ENCODE data around the gene COLEC12. TPM values are rescaled to one million over a fixed set of nuclear protein-coding genes. Genes with fewer than 3 reads are reported as not detected.
A peak's percentile ranks its signal among the peaks of the same experiment; 100 is the strongest.

COLEC12 gene
- 58.1 TPM for total RNA-seq

- no peak for DNase-seq
Observed at GRCh38 chr18:500632-501405, at the start of gene COLEC12. Gene COLEC12 (minus strand): TSS chr18:500701. CDS start chr18:500514, 187 bp downstream.

DNA sequence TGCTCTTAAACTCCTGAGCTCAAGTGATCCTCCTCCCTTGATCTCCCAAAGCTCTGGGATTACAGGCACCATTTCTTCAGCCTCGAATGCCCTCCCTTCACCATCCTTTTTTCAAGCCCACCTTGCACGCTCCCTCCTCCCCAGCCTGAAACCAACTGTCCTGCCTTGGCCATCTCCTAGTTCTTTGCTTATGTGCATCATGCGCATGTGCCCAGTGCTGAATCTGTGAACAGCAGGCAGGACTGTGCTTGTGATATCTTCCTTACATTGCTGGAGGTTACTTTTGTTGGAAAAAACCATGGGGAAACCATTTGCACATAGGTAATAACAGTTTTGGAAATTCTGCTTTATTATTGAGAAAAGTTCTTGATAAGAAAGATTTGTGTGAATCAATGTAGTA lies 49.5 kb upstream of the COLEC12 start:
- DNase-seq, result no peak

DNA sequence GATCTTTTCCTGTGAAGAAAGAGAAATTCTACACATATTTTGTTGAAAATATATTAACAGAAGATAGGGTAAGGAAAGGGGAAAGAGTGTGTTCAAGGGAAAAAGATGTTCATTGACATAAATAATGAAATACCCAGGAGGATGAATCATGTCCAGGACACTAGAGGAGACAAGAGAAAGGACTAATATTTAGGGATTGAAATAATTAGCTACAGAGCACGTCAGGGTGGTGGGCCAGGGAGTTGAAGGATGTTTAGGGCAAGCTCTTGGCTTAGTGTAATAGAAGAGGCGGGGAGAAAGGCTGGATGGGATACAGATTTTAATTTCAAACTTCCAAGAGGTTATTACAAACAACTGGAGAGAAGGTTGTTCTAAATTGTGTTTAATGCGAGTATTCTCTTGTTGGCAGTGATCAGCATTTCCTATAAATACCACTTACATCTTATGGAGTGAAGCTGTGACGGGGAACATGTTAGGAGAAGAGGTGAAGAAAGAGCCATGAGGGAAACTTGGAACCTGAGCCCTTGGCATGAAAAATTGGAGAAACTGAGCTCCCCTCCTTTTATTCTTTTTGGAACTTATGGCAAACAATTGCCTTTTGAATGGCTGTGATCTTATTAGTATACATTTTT lies 43.1 kb upstream of the COLEC12 start:
- peak; percentile 89 for DNase-seq

GRCh38 chr18:533995-534601 lies 33.6 kb upstream of the COLEC12 start:
- no peak for DNase-seq

DNA sequence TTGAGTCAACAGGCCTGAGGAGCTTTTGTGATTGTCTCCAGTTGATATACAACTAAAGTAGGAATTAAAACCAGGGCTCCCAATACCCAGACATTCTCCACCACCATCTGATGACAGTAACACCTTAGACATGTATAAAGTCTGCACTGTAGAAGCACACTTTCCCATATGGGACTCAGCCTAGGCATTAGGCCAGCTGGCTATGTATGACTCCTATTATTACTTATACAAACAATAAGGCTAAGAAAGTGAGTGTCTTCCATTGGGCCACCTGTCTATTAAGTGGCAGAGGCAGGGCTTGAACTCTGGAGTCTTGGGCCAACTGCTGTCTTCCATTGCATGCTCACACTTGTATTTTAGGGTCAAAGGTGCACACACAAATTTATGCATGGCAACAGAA lies 32.1 kb upstream of the COLEC12 start:
- DNase-seq, result no peak

GRCh38 chr18:532018-532417 lies 31.5 kb upstream of the COLEC12 start:
- no peak for DNase-seq

DNA sequence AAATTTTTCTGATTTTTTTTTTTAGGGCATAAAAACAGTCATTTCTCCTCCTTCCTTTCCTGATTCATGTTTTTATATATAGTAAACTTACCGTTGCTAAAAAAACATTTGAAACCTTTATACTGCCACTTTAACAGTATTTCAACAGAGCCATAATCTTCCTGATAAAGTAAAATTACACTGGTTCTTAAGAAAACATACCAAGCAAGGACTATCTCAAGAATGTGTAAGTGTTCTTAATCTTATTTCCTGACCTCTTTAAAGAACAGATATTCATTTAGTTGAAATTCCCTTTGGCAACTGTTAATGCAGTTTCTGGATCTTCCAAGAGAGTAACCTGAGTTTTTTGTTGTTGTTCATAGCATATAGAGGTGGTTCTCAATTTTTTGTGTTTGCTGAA lies 26.6 kb upstream of the COLEC12 start:
- no peak for DNase-seq

GRCh38 chr18:526681-527080 lies 26.2 kb upstream of the COLEC12 start:
- DNase-seq, result no peak

DNA sequence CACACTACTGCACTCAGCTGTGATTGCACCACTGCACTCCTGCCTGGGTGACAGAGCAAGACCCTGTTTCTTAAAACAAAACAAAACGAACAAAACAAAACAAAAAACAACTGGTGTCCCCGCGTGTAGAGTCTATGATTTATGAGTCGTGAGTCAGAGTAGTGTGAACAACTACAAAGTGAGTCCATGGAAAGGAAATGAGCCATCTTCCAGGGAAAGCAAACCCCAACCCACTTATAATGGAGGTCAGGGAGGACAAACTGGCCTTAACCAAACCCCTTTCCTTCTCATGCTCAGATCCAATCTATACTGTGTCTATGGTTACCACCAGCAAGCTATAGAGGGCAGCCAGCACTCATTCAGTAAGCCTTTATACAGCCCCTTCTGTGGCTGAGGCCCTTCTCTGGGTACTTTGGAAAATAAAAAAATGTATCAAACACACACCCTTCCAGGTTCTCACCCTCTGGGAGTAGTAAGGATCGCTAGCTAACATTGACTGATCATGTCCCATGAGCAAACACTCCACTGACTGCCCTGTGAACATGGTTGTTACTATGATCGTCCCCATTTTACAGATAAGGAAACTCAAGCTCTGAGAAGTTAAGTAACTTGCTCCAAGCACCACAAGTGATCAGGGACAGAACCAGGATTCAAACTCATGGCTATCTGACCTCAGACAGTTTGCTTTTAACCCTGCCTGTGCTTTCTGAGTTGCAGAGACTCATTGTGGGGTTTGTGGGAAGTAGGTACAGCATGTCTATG lies 24.7 kb upstream of the COLEC12 start:
- no peak for DNase-seq

- DNase-seq, result no peak
Observed at GRCh38 chr18:524466-524865, 24.0 kb upstream of the COLEC12 start.

DNA sequence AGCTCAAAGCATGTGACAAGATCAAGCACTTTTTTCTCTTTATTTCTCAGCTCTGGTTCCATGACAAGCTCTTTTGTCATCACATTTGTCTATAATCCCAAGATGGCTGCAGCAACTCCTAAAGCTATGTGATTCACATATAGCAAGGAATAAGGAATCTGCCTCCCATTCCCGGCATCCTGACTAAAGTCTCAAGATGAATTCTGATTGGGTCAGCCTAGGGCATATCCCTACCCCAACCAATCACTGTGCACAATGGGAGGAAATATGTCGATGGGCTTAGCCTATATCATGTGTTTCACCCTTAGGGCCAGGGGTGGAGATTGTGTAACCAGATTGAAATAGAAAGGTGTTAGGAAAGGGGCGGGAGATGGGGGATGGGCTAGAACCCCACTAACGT lies 23.1 kb upstream of the COLEC12 start:
- DNase-seq, result no peak

DNA sequence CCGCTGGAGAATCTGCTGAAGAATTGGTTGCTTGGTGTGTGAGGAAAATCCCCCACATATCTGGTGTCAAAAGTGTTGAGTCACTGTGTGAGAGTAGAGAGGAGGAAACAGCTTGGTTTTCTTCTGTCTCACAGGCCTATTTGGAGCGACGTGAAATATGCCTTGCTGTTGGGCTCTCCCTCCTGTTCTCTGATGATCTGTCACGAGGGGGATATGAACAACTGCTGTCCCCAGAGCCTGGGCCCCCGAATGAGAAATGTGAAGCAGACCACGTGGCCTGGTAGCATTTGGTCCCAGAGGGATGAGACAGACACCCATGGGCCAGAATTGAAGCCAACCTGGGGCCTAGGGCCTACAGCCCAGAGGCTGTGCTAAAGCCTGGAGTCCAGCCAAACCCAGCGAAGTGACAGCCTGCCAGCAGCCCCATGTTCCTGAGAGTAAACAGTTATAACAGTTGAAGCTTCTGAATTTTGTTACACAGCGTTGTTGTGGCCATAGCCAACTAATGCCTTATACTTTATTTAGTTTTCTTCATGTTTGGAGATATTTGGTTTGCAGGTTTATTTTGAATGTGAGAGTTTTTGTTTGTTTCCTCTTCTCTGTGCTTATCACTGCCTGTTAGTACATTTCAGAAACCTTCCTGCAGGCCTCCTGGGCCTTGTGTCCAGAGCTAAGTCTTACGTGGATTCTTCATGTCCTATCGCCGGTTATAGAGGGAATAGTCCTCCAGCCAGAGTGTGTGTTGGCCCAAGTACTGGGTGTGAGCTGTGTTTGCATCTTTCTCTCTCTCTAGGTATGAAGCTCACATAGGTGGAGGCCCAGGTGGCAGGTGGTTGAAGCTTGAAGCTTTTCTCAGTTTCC lies 18.7 kb upstream of the COLEC12 start:
- DNase-seq, result no peak

GRCh38 chr18:518081-518480 lies 17.6 kb upstream of the COLEC12 start:
- no peak for DNase-seq

- no peak for DNase-seq
Observed at GRCh38 chr18:515838-516237, 15.3 kb upstream of the COLEC12 start.

DNA sequence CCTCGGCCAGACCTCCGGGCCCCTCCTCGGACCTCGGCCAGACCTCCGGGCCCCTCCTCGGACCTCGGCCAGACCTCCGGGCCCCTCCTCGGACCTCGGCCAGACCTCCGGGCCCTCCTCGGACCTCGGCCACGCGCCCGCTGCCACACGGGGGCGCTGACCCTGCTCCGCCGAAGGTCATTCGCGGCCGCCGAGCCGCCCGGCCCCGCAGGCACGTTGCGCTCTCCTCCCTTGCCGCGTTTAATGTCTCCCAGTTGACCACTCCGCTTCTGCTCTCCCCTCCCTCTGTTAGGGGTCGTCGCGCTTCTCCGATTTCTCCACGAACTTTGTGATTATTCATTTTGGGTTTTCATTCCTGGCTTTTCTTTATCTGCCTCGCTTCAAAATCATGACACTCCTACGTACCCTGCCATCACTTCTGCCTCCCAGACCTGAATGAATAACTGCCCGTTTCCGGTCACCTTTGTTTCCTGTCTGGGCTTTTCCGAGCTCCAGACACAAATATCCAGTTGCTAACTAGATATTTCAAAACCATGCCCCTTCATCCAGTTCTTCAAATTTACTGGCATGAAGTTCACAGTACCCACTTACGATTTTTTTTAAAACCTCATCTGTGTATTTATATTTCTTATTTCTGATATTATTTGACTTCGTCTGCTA lies 14.8 kb upstream of the COLEC12 start:
- DNase-seq, result no peak

DNA sequence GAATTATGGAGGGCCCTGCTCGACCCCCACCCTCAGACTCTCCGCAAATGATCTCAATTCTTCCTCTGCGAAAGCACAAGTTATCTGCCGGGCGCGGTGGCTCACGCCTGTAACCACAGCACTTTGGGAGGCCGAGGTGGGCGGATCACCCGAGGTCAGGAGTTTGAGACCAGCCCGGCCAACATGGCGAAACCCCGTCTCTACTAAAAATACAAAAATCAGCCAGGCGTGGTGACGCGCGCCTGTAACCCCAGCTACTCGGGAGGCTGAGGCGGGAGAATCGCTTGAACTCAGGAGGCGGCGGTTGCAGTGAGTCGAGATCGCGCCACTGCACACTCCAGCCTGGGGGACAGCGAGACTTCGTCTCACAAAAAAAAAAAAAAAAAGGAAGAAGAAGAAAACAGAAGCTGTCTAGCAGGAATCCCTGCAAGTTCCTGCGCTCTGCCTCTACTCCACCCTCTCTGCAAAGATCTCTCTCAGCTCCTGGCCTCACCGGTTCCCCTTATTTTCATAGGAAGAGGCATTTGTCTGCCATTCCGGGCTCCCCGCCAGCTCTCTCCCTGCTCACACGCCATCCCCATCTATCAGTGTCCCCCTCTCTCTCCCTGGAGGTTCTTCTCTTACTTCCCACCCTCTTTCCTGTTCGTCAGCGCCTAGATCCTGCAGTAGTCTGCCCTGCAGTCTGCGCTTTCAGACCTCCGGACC lies 13.5 kb upstream of the COLEC12 start:
- DNase-seq, result no peak

DNA sequence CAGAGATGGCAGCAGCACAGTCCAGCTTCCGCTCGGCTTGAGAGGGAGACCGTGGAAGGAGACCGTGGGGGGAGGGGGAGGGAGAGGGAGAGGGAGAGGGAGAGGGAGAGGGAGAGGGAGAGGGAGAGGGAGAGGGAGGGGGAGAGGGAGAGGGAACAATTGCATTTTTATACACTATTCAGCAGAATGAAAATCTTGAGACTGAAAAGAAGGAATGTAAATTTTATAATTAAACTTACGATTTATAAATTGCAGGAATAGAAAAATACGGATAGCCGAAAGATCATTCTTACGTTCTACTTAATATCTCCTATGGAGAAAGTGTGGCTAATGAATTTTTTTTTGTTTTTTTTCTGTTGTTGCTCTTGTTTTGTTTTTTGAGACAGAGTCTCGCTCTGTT lies 12.5 kb upstream of the COLEC12 start:
- DNase-seq, result no peak

DNA sequence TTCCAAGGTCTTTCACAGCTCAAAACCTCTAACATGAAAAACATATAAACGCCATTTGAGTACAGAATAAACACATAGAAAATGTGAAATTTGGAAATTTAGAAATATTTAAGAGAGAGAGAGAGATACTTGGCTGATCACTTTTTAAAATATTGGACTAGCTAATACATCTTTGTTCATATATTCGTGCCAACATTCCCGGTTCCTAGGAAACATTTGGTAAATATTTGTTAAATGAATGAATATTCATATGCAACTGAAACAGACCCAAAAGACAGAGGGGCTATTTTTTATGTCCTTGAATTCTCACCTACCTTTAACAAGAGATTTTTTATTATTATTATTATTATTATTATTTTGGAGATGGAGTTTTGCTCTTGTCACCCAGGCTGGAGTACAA lies 8.3 kb upstream of the COLEC12 start:
- DNase-seq, result no peak

- no peak for DNase-seq
Observed at GRCh38 chr18:507636-508035, 7.1 kb upstream of the COLEC12 start.

DNA sequence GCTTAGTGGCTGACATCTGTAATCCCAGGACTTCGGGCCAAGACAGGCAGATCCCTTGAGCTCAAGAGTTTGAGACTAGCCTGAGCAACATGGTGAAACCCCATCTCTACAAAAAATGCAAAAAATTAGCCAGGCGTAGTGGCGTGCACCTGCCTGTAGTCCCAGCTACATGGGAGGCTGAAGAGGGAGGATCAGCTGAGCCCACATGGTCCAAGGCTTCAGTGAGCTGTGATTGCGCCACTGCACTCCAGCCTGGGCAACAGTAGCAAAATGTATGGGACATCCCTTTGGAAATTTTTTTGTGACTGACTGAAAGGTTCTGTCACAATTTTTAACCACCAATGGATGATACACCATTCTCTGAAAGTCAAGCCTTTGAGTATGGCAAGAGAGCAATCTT lies 6.3 kb upstream of the COLEC12 start:
- DNase-seq, result no peak

DNA sequence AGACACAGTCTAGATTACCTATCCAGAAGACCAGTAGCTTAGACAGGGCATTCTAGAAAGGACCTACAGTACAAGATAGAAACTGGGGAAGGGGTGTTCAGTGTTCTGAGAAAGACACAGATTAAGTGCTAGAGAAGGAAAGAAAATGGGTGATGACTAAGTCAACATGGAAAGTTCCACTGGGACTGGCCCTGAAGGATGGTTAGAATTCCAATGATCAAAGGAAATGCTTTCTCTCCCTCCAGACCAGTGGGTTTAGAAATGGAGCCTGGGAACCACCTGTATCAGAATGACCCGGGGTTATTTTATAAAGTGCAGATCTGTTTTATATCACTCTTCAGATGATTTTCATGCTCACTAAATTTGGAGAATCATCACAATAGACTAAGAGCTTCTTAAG lies 5.8 kb upstream of the COLEC12 start:
- no peak for DNase-seq

All from skin of body (tissue), 2 donors.